ENCODE measurements around the gene AUTS2.

Gene AUTS2

DNA sequence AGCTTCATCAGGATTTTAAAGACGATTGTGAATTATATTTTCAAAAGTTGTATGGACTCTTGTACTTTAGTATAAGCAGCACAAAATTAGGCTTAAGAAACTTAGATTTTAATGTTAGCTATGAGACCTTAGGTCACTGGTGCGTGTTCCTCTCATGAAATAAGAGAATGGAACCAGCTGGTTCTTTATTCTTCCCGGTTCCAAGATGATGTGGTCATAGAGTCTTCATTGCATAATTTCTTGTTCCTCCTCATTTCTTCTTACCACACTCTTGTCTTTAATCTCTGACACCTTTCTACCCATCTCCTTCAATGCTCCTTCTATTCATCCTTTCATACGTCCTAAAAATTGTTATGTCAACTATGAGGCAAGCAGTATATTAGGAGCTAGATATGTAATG lies 437.2 kb downstream of the AUTS2 start:
- DNase-seq (ENCODE audit: low read depth), result no peak

DNA sequence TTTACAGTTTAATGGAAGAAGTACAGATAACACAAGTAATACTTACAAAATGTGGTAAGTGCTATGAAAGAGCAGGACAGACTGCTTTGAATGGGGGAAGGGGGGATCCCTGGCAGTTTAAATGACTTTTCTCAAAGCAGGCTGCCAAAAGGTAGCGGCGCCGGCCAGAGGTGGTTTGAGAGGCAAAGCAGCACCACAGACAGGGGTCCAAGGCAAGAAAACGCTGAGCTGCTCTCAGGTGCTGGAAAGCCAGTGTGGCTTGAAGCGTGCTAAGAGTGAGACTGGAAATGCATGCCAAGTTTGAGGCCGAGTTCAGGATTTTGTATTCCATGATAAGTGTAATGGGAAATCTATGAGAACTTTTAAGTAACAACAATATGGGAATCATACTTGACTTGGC lies 437.7 kb downstream of the AUTS2 start:
- no peak for DNase-seq (ENCODE audit: low read depth)

DNA sequence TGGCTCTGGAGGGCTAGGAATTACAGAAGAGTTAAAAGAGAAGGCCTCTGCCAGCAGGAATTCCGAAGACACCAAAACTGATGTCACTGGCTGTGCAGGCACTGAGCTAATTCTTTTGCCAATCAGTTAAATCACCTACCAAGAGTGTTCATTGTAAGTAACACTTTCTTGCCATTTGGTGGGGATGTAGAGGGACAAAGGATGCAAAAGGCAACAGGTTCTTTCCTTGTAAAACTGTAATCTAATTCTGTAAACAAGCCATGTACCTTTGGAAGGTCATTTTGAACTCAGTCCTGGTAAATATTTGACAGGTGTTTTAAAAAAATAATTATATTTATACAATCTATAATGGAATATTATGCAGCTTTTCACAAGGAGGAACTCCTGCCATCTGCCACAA lies 438.4 kb downstream of the AUTS2 start:
- no peak for DNase-seq (ENCODE audit: low read depth)

- no peak for DNase-seq (ENCODE audit: low read depth)
Measured at GRCh38 chr7:70037171-70037933, 439.1 kb downstream of the AUTS2 start.

DNA sequence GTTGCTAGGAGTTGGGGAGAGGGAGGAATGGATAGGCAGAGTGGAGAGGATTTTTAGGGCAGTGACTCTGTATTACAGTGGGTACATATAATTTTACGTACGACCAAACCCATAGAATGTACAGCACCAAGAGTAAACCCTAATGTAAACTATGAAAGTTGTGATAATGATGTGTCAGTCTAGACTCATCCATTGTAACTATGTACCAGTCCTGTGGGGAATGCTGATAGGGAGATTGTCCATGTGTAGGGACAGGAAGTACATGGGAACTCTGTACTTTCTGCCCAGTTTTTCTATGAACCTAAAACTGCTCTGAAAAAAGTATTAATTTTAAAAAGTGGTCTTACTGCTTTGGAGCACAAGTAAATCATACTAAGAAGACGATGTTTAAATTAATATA lies 441.8 kb downstream of the AUTS2 start:
- no peak for DNase-seq (ENCODE audit: low read depth)

GRCh38 chr7:70040970-70041766 lies 442.9 kb downstream of the AUTS2 start:
- no peak for DNase-seq (ENCODE audit: low read depth)

DNA sequence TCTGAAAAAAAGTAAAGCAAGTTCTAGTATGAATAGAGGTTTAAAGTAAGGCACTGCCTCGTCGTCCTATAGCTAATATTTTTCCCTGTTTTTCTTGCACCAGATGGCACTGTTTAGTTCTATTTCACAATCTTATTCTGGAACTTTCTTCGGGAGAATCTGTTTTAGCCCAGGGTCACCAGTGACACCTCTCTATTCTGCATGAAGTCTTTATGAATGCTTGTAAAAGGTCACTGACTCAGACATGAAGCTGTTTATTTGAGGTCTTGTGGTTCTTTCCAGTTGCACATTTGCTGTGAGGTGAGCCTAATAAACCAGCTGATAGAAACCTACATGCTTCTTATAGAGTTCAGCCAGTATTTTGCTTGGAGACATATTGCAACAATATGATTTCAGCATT lies 444.3 kb downstream of the AUTS2 start:
- DNase-seq (ENCODE audit: low read depth), result no peak

- no peak for DNase-seq (ENCODE audit: low read depth)
Measured at GRCh38 chr7:70043015-70043538, 444.8 kb downstream of the AUTS2 start.

- no peak for DNase-seq (ENCODE audit: low read depth)
Measured at GRCh38 chr7:70044064-70044463, 445.8 kb downstream of the AUTS2 start.

DNA sequence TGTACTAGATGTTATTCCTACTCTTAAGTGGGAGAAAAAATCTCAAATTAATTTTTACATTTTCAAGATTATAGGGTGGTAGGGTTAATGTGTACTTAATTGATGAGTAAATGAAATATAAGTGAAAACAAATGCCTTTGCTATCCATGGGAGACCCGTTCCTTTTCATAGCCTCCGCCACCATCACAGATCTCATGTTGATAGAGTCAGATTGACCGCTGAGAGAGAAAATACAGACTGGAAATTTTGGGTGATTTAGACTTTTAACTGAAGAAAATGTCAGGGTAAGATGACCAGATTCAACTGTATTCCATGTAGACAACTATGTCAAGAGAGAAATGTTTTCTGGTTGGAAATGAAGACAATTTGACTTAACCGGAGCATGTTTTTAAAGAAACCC lies 446.2 kb downstream of the AUTS2 start:
- DNase-seq (ENCODE audit: low read depth), result no peak

- DNase-seq (ENCODE audit: low read depth), result no peak
Measured at GRCh38 chr7:70044981-70045380, 446.7 kb downstream of the AUTS2 start.

GRCh38 chr7:70047384-70047783 lies 449.1 kb downstream of the AUTS2 start:
- no peak for DNase-seq (ENCODE audit: low read depth)

DNA sequence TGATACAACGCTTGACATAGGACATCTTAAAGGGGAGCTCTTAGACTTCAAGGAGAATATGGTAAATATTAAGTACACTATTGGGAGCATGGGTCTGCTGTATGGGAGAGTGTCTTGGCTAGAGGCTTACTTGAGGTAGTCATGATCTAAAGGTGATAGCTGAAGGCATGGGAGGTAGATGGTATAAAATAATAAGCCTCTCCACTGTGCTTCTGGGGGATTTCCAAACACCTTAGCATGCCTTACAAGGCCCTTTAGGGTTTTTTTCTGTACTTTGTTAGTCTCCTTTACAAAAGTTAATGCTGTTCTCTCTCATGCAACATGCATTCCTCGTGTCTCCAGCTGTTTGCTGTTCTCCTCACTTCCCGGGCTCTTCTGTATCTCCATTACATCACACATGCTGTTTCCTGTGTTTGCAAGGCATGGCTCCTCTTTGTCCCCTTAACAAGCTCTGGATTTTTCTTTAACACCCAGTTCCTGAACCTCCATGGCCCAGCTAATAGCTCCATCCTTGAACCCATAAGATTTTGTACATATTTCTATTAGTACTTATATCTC lies 449.7 kb downstream of the AUTS2 start:
- no peak for DNase-seq (ENCODE audit: low read depth)

DNA sequence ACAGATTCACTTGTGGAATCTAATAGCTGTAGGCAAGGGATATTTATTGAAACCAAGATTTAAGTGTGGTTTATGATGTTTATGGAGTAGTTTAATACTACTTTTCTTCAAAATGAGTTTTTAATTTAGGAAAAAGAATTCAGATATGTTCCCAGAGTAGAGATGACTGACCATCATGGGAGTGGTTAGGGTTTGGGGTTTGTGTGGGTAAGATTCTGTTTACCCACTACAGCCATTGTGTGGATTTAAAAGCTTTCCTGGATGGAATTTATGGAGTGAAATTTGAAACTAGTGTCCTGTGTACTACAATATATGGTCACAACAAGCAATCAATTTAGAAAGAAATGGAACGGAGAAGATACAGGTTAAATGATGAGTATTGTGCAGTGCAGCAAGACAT lies 453.5 kb downstream of the AUTS2 start:
- DNase-seq (ENCODE audit: low read depth), result no peak

DNA sequence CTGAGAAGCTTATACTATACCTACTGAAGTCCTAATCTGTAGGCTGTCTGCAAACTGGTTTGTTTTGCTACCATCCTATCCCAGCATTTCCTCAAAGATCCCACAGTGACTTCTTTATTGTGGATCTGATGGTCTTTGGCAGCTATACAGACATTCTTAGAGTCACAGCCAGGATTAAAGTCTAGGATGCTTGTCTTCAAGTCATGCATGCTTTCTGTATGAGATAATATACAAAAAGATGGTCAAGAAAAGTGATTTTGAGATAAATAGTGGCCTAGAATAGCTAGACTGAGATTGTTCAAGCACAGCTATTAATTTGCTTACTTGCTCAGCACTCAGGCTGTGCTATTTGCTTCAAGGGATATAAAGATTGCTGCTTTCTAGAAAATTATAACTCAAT lies 454.4 kb downstream of the AUTS2 start:
- no peak for DNase-seq (ENCODE audit: low read depth)

- DNase-seq (ENCODE audit: low read depth), result no peak
Measured at GRCh38 chr7:70053421-70053820, 455.1 kb downstream of the AUTS2 start.

DNA sequence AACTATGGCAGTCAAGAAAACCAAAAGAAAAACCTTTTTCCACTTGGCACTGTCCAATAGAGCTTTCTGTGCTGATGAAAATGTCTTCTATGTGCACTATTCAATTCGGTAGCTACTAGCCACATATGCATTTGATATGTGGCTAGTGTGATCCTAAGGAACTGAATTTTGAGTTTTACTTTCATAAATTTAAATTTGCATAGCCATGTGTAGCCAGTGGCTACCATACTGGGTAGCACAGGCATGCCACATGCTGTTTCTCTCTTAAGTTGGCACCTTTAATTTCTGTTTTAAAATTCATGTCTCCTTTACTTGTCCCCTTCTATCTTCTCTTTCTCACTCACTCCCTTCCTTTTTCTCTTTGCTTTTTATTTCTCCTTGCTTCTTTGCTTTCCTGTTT lies 455.7 kb downstream of the AUTS2 start:
- no peak for DNase-seq (ENCODE audit: low read depth)

- DNase-seq (ENCODE audit: low read depth), result no peak
Measured at GRCh38 chr7:70056363-70056762, 458.1 kb downstream of the AUTS2 start.

DNA sequence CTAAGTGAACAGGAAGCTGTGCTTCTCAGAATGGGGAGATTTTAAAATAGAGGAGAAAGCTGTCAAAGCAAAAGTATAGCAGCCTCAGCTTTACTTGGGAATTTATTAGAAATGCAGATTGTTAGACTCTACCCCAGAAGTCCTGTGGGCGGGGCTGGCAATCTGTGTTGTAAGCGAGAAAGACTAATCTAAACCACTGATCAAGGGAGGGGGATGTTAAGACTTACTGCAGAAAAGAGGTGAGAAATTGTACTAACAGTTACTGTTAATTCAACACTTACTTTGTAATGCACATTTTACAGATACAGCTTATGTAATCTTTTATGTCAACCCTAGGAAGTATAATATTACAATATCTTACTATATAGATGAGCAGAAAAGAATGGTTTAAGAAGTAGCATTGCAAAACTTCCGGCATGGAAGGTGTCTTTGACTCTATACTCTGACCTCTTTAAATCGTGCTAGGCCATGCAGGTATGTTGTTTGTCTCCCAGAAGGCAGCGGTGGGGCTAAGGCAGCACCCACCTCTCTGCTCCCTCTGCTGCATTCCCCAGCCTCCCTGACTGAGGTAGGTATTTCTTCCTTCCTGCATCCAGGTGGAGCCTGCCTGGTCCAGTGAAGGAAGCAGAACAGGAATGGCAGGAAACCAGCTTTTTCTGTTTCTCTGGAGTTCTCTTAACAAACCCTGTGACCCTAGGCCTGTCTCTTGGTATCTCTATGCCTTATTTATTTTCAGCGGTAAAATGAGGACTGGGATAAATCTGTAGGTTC lies 462.2 kb downstream of the AUTS2 start:
- DNase-seq (ENCODE audit: low read depth), result no peak

DNA sequence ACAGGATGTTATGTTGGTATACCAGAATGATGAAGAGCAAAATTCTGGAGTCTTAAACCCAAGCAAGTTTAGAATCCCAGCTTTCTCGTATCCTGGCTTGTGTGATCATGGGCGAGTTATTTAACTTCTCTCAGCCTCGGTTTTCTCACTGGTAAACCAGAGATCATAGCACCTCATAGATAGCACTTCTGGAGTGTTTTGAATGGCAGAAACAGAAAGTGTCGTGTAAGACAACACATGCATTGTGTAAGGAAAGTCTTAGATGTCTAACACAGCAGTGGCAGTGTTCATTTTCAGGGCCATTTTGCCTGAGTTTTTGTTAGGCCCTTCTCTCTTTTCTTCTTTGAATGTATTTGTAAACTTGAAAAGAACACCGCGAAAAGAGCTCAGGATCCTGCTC lies 465.1 kb downstream of the AUTS2 start:
- DNase-seq (ENCODE audit: low read depth), result no peak

DNA sequence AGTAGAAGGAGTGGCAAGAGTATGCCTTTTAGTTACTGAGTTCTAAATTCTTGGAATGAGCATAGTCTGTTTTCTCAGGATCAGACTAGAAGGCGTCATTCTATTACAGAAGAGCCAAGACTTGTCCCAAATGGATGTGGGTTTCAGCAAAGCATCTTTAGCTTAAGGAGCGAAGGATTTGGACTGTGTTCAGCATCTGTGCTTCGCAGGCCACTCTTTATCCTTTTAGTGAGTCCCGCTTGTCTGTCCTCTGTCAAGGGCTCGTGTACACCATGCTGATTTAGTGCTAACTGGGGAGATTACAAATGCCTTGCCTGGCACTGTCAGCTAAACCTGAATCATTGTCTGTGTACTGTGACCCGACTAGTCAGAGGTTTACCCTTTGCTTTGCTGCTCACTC lies 465.7 kb downstream of the AUTS2 start:
- no peak for DNase-seq (ENCODE audit: low read depth)

DNA sequence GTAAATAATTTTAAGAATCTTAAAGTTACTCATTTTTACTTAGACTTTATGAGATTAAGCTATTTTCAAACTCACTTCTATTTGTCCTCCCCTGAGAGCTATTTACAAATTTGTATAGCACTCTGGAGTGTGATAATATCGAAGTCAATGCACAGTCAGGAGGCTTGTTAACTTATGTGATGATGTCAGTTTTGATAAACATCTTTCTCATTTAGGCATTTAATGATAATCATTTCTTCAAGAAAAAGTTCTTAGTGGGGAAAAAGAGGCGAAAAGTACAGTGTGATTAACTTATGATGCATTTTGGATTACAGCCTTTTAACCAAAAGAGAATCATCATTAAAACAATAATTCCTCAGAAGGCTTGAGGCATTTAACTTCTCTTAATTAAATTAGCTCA lies 468.6 kb downstream of the AUTS2 start:
- DNase-seq (ENCODE audit: low read depth), result no peak
